Inflammatory macrophage treated with lipopolysaccharide for 4 hours (primary cell): ENCODE data around the gene CD36.
"Not testable (repeated sequence)": the region's sequence is repeated elsewhere in the genome, so short reads cannot be mapped to it uniquely, and the experiment has no call there.

Experiments
- DNase-seq: peaks from one replicate; pipeline ENCODE4 v3.0.0-alpha.2; 2020

CD36 gene

DNA sequence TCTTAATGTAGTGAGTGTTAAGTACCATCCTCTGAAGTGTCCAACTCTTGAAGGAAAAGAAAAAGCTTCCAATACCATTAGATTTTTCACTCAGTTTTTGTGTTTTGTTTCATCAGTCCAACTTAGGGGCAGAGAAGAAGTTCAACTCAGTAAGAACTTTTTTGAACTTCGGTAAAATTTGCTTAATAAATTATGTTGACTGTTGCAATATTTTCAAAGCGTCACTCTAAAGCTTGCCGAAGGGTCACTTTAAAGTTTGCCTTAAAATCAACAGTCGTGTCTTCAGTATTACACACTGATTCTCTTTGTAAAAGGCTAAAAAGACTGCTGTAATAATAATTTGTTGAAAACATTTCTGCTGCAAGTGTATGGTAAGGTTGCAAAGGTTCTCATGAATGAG lies 17.6 kb downstream of the CD36 start:
- DNase-seq: no peak

DNA sequence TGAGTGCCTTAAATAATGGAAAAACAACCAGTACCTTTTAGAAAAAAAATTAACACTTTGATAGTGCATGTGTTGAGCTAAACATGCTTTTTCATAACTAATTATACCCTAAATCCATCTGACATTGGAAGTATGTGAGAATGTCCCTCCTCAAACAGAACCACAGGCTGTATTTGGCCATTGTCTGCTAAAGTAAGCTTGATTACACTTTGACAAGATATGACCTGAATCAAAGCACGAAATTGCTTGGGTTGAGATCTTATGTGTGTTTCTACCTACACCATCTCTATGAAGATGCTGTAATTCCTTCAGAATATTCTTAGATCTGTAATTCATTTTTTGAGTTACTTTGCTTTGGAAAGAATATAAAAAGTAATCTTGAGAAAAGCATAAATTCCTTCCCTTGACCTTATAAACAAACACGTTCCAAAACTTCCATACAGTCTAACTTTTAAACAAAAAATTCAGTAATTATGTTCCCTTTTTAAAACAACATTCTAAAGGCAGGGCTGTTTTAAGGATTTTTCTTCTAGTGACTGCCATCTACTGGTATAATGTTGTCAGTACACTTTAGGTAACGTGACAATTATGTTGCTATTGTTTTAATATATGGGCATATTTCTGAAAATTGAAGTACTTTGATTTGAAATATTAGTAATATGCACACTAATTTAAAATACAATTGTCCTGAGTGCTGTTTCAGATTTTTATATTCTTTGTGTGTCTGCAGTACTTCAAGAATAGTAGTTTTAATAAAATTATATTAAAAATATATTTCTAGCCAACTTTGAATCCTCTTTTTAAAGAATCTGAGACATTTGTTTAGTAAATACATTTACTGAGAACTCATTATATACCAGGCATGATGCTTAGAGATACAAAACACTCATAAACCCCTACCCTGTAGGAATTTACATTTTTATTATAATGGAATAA lies 20.9 kb downstream of the CD36 start:
- DNase-seq: peak; percentile 54

GRCh38 chr7:80660939-80661338 lies 22.5 kb downstream of the CD36 start:
- no peak for DNase-seq

GRCh38 chr7:80661729-80662128 lies 23.3 kb downstream of the CD36 start:
- DNase-seq: no peak

- DNase-seq: no peak
Observed at GRCh38 chr7:80662252-80662651, 23.8 kb downstream of the CD36 start.

- DNase-seq: no peak
Observed at GRCh38 chr7:80665526-80665925, 27.1 kb downstream of the CD36 start.

DNA sequence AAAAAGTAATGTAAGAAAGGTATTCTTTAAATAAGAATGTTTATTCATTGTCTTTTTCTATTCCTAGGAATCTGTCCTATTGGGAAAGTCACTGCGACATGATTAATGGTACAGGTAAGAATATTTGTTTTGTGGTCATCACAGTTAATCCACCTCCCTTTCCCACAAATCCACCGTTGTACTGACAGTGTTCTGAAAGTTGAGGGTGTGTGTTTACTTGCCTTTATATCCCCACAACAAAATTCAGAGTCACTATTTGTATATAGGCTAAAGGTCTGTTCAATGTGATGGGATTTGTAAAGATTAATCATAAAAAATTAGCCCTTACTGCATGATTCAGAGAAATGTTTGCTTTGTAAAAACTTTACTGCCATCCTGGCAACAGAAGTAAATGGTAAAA lies 27.9 kb downstream of the CD36 start:
- DNase-seq: no peak

- not testable (repeated sequence) for DNase-seq
Observed at GRCh38 chr7:80669367-80669766, 30.9 kb downstream of the CD36 start.

DNA sequence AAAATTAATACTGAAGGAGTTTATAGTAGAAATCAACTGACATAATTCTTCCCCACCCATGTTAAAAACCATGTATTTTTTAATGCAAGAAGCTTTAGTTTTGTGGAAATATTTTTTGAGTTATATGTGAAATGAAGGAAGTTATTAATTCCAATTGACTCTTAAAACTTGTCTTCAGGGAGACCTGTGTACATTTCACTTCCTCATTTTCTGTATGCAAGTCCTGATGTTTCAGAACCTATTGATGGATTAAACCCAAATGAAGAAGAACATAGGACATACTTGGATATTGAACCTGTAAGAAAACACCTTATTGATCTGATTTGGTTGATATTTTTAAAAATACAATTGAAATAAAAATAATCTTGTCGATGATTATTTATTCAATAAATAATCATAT lies 33.3 kb downstream of the CD36 start:
- no peak for DNase-seq

DNA sequence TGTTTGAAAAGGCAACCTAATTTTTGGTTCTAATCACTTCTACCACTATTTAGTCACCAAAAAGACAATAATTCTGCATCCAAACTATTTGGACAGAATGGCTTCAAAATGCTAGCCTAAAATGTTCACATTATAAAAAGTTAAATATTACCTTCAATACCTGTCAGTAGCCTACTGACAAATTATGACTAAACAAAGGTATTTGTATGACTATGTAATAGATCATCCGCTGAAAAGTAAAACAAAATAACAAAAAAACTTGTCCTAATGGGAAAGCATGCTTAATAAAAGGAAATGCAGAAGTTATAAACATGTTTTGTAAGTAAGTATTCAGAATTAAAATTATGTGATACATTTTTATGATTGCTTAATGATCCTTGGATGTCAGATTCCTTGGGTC lies 36.6 kb downstream of the CD36 start:
- DNase-seq: no peak

DNA sequence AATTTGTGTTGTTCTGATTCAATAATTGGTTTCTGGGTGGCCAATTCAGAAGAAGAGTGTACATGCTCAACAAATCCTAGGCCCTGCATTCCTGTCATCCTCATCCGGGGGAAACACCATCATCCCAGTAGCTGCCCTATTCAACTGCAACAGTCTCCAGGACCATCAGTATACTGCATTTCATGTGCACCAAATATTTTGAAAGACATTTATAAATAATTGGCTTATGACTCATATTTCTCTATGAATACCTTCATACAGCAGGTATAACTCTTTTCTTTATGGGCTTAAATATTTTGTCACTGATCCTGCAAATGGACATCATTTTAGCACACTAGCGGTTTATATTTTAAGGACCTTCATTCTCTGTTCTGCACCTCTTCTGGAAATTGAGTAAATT lies 38.0 kb downstream of the CD36 start:
- DNase-seq: no peak

- no peak for DNase-seq
Observed at GRCh38 chr7:80677629-80678028, 39.2 kb downstream of the CD36 start.

GRCh38 chr7:80678707-80679106 lies 40.3 kb downstream of the CD36 start:
- DNase-seq: no peak

DNA sequence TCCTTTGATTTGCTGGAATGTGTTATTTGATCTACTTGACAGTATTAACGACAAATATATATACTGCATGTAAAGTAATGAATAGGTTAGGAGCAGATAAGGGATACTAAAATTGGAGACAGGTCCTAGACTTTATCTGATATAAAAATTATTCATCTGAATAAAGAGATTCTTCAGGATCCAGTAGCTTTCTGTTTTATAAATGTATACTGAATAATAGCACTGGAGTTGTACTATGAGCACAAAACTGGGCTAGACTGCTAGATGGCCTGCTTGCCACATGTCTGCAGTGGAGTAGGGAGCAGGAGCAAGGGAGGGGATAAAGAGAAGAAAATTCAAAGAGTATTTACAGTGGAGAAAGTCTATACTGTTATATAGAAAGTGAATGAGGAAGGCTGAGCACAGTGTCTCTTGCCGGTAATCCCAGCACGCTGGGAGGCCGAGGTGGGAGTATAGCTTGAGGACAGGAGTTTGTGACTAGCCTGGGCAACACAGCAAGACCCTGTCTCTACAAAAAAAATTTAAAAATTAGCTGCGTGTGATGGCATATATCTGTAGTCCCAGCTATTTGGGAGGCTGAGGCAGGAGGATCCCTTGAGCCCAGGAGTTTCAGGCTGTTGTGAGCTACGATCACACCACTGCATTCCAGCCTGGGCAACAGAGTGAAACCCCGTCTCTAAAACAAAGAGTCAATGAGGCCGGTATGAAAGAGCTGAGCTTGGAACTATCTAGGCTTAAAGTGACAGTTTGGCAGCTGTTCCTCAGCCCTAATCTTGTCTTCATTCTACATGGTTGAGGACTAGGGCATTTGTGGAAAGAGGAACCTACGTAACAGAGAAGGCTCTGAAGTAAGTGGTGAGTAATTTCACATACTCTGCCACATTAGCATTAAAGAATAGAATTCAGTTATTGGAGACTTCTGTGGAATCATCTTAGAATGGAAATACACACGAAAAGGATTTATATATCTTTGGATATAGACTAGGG lies 41.8 kb downstream of the CD36 start:
- DNase-seq: peak; percentile 73

- DNase-seq: peak; percentile 37
Observed at GRCh38 chr7:80681272-80681885, 42.9 kb downstream of the CD36 start.

- no peak for DNase-seq
Observed at GRCh38 chr7:80682744-80683143, 44.3 kb downstream of the CD36 start.

GRCh38 chr7:80686576-80686975 lies 48.1 kb downstream of the CD36 start:
- DNase-seq: peak; percentile 78

DNA sequence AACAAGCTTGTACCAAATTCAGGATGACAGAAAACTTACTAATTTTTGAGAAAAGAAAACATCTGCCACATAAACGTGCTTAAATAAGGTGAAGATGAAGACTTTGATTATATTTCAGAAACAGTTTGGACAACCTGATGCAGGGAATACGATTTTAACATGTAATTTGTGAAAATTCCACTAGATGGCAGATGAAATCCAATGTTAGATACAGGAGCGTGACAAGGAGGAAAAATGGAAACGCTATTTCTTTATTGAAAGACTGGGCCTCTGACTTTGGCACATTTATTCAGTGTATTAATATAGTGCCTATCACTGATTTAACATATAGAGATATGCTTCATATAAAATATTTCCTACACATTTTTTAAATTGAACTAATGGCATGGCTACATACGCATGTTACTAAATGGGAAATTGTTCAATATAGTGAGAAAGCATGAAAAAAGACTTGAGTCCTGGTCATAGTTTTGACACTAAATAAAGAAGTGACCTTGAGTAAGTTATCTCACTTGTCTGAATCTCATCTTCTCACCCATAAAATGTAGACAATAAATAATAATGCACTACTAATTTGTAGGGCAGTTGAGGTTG lies 60.7 kb downstream of the CD36 start:
- DNase-seq: peak; percentile 78

DNA sequence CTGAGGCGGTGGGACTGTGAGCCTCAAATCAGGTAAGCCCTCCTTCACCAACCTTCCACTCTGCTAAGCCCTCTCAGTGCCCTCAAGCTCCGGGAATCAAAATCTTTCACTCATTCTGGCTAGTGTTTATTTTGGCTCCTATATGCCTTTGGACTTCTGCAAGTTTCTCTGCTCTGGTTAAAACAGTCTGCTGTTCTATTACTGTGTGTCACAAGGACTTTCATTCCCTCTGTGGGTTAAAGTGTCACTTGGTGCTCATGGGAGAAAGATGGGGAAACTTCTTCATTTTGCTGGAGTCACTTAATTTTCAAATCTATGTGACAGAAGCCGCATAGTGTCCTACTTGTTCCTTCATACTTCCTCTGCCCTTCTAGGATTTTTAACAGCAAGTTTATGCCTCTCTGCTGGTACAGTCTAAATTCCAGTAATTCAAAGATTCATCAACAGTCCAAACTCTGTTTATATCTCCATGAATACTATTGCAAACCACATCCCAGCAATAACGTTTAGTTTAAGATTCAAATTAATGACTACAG lies 61.3 kb downstream of the CD36 start:
- DNase-seq: peak; percentile 84

DNA sequence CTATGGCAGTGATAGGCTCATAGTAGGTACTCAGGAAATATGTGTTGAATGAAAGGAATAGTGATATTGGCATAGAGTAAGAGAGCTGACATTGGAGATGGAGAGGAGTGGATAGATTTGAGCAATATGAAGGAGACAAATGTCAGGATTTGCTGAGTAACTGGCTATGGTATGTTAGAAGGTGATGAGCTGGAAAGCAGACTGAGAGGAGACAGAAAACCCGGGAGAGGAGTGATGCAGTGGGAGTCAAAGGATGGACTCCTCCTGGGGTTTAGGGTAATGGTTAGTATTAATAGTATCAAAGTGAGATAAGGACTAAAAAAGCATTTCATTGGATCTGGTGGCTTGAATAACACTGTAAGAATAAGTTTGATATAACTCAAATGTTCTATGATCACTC lies 64.8 kb downstream of the CD36 start:
- no peak for DNase-seq

- no peak for DNase-seq
Observed at GRCh38 chr7:80705130-80705781, 66.8 kb downstream of the CD36 start.

- DNase-seq: peak; percentile 27
Observed at GRCh38 chr7:80707318-80707717, 68.9 kb downstream of the CD36 start.
